GM08714 (cell line): ENCODE results near the gene TGM4.

Source experiments
- H3K4me3 ChIP-seq: fragments of 200-500 bp; sonication (Bioruptor generic); 2 replicates; pipeline ENCODE4 v1.5.1; 2014; ENCODE audit warnings: mild to moderate bottlenecking, low read length, inconsistent platforms
- ZNF274 ChIP-seq: IDR thresholded peaks from 2 replicates; pipeline ENCODE4 v1.6.1; 2012; ENCODE audit warnings: mild to moderate bottlenecking, low read depth, low read length

TGM4 gene

GRCh38 chr3:44915702-44916438, 41.5 kb downstream of the TGM4 start:
- no peak for TF ChIP-seq ZNF274
- H3K4me3 ChIP-seq, result no peak overlapping the region

- no peak for TF ChIP-seq ZNF274
- H3K4me3 ChIP-seq, result no peak overlapping the region
Measured at GRCh38 chr3:44918087-44918486, 43.7 kb downstream of the TGM4 start.

GRCh38 chr3:44918581-44918980, 44.2 kb downstream of the TGM4 start:
- TF ChIP-seq ZNF274, result no peak
- no peak overlapping the region for H3K4me3 ChIP-seq

- no peak overlapping the region for H3K4me3 ChIP-seq
- no peak for TF ChIP-seq ZNF274
Measured at GRCh38 chr3:44920081-44920480, 45.7 kb downstream of the TGM4 start.

- no peak for TF ChIP-seq ZNF274
- no peak overlapping the region for H3K4me3 ChIP-seq
Measured at GRCh38 chr3:44923632-44924456, 49.4 kb downstream of the TGM4 start.

- TF ChIP-seq ZNF274, result no peak
- H3K4me3 ChIP-seq, result no peak overlapping the region
Measured at GRCh38 chr3:44924457-44925084, 50.2 kb downstream of the TGM4 start.

DNA sequence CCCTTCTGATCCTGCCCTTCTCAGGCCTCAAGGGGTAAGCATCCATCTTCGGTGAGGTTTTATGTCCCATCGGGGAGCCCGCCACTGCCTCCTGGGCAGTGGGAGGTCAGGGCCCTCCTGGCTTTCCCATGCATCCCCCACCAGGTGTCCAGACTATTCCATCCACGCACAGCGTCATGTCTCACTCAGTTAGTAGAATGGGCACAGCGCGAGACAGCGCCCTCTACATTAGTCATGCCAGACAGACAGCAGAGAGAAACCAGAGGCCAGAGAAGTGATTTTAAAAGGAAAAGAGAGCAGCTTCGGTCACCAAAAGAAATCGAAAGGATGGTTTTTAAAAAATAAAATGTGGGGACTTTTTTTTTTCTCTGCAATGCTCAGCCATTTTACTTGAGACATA, 51.8 kb downstream of the TGM4 start:
- no peak overlapping the region for H3K4me3 ChIP-seq
- no peak for TF ChIP-seq ZNF274

GRCh38 chr3:44926921-44927320, 52.5 kb downstream of the TGM4 start:
- H3K4me3 ChIP-seq, result no peak overlapping the region
- TF ChIP-seq ZNF274, result no peak

GRCh38 chr3:44927371-44927770, 53.0 kb downstream of the TGM4 start:
- TF ChIP-seq ZNF274, result no peak
- H3K4me3 ChIP-seq, result no peak overlapping the region

DNA sequence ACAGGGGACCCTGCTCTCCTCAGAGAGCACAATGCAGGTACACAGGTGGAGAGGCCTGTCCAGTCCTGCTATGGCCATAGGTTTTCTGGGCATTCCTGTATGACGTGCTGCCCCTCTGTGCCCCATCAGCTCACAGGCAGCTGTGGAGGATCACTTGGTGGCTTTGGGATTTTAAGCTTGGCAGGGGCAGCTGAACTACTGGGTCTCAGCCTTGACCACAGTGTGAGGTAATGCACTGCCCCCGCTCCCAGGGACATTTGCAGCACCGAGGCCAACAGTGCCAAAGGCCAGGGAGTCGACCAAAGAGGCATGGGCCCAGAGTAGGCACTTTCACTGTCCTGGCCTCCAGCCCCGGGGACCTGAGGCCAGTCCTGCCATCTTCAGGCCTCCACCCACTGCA, 55.4 kb downstream of the TGM4 start:
- TF ChIP-seq ZNF274, result no peak
- H3K4me3 ChIP-seq, result no peak overlapping the region

DNA sequence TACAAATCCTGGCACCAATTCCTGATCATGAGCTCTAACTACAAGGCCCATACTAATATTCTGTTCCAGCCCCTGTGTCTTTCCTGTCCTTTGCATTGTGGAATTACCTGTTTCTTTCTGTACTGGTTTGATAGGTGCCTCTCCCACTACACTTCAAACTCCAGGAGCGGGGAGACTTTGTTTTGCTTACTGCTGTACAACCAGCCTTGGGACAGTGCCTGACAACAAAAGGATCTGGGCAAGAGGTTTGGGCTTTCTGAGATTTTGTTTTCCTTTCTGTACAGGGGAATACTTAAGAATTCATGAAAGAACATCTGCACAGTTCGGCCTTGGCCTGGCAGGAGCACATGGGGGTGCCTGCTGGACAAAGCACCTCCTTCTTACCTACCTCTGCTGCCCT, 56.5 kb downstream of the TGM4 start:
- no peak for TF ChIP-seq ZNF274
- H3K4me3 ChIP-seq, result no peak overlapping the region

DNA sequence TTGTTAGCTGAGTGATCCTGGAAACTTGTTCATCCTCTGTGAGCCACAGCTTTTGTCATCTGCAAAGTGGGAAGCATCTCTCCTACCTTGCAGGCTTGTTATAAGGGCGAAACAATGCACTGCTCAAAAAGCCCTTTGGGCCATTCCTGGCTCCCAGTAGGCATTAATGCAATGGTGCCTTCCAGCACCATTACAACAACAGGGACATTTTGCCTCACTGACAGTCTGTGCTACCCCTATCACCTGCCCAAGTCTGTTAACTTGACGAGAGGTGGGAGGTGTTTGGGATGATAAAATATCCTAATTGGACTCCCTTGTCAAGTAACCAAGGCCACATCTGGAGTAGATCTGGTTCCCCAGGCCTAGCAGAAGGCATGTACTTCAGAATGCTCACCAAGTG, 57.4 kb downstream of the TGM4 start:
- no peak for TF ChIP-seq ZNF274
- no peak overlapping the region for H3K4me3 ChIP-seq

- no peak for TF ChIP-seq ZNF274
- H3K4me3 ChIP-seq, result no peak overlapping the region
Measured at GRCh38 chr3:44932271-44932670, 57.9 kb downstream of the TGM4 start.

DNA sequence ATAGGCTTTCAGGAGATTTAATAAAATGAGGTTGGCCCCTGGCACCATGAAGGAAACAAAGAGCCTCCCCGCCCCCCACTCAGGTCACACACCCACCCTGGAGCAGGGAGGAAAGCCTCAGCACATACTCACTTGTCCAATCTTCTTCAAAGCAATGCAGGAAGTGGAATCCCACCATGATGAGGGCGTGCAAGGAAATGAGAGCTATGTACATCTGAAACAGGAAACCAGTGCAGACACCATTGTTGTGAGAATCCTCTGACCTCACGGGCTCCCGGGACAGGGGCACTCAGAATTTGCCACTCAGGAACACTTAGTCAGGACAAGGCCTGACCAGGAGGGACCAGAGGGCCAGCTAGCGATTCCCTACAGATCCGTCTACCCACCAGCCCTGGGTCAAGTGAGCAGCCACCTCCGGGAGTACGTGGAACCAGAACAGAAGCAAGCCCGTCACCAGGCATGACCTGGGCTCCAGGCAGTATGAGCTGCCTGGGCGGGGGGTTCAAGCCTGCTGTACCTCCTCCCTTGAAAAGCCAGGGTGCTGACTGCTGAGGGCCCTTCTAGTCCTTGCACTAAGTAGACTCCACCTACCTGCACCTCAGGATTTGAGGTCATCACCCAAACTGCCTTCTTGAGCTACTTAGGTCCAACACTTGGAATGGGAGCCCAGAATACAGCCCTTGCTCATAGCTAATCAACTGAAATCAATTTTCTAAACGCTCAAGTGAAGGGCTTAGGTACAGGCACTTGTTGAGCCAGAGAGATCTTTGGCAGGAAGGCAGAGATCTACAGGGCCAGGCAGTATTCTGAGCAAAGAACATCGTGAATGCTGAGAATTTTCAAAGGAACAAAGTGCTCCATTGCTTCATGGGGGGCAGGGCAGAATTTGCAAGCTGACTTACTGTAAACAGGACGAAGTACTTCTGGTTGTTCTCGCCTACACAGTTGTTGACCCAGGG, 58.9 kb downstream of the TGM4 start:
- H3K4me3 ChIP-seq, result no peak overlapping the region
- TF ChIP-seq ZNF274, result no peak

GRCh38 chr3:44939581-44940036, 65.2 kb downstream of the TGM4 start:
- no peak overlapping the region for H3K4me3 ChIP-seq
- no peak for TF ChIP-seq ZNF274
